OCI-LY3 (cell line): Measurements from ENCODE around the gene TFPT.

Source experiments
- H2AFZ ChIP-seq: fragments of 200-600, 300-600 bp; shearing (Covaris generic); 2 replicates; pipeline ENCODE4 v1.6.0; 2014; ENCODE audit warnings: antibody characterized with exemption, low read depth, low read length
- H3K27ac ChIP-seq: fragments of 200-600, 300-600 bp; sonication (generic); 2 replicates; pipeline ENCODE4 v1.5.1; 2014; ENCODE audit warnings: mild to moderate bottlenecking, low read length, moderate library complexity, mixed read lengths
- H3K27me3 ChIP-seq: fragments of 200-600, 300-600 bp; sonication (generic); 2 replicates; pipeline ENCODE4 v1.6.1; 2014; ENCODE audit warnings: low read depth, low read length, mixed read lengths
- H3K36me3 ChIP-seq: fragments of 200-600, 300-600 bp; sonication (generic); replicated peaks from 2 replicates; pipeline ENCODE3; 2014; ENCODE audit warnings: low read depth, low read length, mixed read lengths
- H3K4me1 ChIP-seq: fragments of 300-600, 200-600 bp; sonication (generic); 2 replicates; pipeline ENCODE4 v1.6.1; 2014; ENCODE audit warnings: low read length, mixed read lengths
- H3K4me2 ChIP-seq: fragments of 200-600, 300-600 bp; sonication (generic); 2 replicates; pipeline ENCODE4 v1.6.1; 2014; ENCODE audit warnings: low read length, mixed read lengths
- H3K4me3 ChIP-seq: fragments of 300-600, 200-600 bp; sonication (generic); 2 replicates; pipeline ENCODE4 v1.5.1; 2014; ENCODE audit warnings: antibody characterized with exemption, mild to moderate bottlenecking, low read length, moderate library complexity
- H3K79me2 ChIP-seq: fragments of 300-600, 200-600 bp; shearing (Covaris generic); 2 replicates; pipeline ENCODE4 v1.6.1; 2014; ENCODE audit warnings: mild to moderate bottlenecking, low read length, mixed read lengths
- H3K9ac ChIP-seq: fragments of 300-600, 200-600 bp; shearing (Covaris generic); 2 replicates; pipeline ENCODE4 v1.6.0; 2014; ENCODE audit warnings: mild to moderate bottlenecking, low read length, moderate library complexity
- H3K9me3 ChIP-seq: fragments of 200-600, 300-600 bp; shearing (Covaris generic); 2 replicates; pipeline ENCODE4 v1.6.1; 2014; ENCODE audit warnings: low read length, mixed read lengths; ENCODE audit not compliant: insufficient read depth
- H4K20me1 ChIP-seq: fragments of 200-600, 300-600 bp; sonication (generic); 2 replicates; pipeline ENCODE4 v1.6.1; 2016; ENCODE audit warnings: low read length, mixed read lengths; ENCODE audit not compliant: insufficient read depth
- CTCF ChIP-seq: fragments of 200-600, 300-600 bp; sonication (generic); IDR thresholded peaks from 2 replicates; pipeline ENCODE4 v1.5.1; 2014; ENCODE audit warnings: antibody characterized with exemption, low read length, low read depth
- EZH2phosphoT487 ChIP-seq: fragments of 200-600 bp; shearing (Covaris generic); IDR thresholded peaks from 2 replicates; pipeline ENCODE4 v1.6.1; 2018; ENCODE audit warnings: antibody characterized with exemption, mixed run types, low read depth

TFPT gene

DNA sequence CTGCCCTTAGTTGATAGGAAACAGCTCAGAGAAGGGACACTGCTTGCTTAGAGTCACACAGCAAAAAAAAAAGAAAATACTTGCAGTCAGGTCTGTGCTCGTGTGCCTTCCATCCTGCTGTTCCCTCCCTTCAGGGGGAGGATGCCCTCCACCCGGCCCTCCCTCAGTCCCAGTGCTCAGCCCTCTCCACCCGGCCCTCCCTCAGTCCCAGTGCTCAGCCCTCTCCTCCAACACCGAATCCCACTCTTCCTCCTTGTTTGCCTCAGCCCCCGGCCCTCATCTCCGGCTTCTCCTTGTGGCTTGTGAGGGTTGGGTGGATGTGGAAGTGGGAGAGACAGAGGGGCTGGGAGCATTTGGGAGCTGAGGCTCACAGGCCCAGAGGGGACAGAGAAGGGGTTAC is 5.8 kb downstream of the TFPT start:
- Histone ChIP-seq H4K20me1 (no peaks in the 10 kb centered on the region), H3K27ac (no peak overlapping the region), H3K36me3 (peaks cover 55% of the 10 kb centered on the region), H3K9ac (no peak overlapping the region), H3K9me3 (no peaks in the 10 kb centered on the region), H3K27me3 (no peaks in the 10 kb centered on the region), H3K79me2 (peaks cover 23% of the 10 kb centered on the region), H3K4me1 (no peaks in the 10 kb centered on the region), H3K4me2 (no peak overlapping the region), H2AFZ (no peak overlapping the region), H3K4me3 (no peak overlapping the region)
- TF ChIP-seq CTCF (no peak), EZH2phosphoT487 (no peak)

DNA sequence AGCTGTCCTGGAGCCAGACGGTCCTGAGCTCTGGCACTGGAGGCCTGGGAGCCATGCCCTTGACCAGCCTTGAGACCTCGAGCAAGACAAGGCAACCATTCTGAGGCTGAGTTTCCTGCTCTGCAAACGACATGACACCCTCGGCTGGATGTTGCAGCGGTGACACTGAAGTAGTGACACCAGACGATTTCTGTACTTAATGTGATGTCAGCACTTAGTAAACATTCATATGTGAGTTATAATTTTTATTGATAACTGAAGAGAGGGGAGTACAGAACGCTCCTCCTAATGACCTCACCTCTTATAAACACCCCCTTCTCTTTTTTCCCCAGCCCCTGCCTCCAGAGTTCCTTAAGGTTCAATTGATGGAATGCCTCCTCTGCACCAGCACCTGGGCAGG is 7.0 kb downstream of the TFPT start:
- Histone ChIP-seq H3K79me2 (peaks cover 25% of the 10 kb centered on the region), H3K9me3 (no peaks in the 10 kb centered on the region), H3K27me3 (no peaks in the 10 kb centered on the region), H4K20me1 (no peaks in the 10 kb centered on the region), H3K36me3 (peaks cover 56% of the 10 kb centered on the region), H2AFZ (no peak overlapping the region), H3K27ac (no peak overlapping the region), H3K4me1 (peaks cover 1% of the 10 kb centered on the region; the same call in 1 of the 2 replicates), H3K4me3 (no peak overlapping the region), H3K4me2 (no peak overlapping the region), H3K9ac (no peak overlapping the region)
- TF ChIP-seq CTCF = no peak
- no peak for TF ChIP-seq EZH2phosphoT487

GRCh38 chr19:54107876-54108490 is 7.5 kb downstream of the TFPT start:
- Histone ChIP-seq H4K20me1 (no peaks in the 10 kb centered on the region), H3K27me3 (no peaks in the 10 kb centered on the region), H3K36me3 (peaks cover 51% of the 10 kb centered on the region), H3K79me2 (peaks cover 27% of the 10 kb centered on the region), H3K27ac (no peak overlapping the region), H3K4me3 (no peak overlapping the region), H3K9ac (no peak overlapping the region), H2AFZ (no peak overlapping the region), H3K4me1 (peaks cover 3% of the 10 kb centered on the region; the same call in 1 of the 2 replicates), H3K9me3 (no peaks in the 10 kb centered on the region), H3K4me2 (no peak overlapping the region)
- TF ChIP-seq CTCF = no peak
- no peak for TF ChIP-seq EZH2phosphoT487

- H3K9ac ChIP-seq = no peak overlapping the region
- H3K4me1 ChIP-seq = peaks cover 6% of the 10 kb centered on the region; the same call in 1 of the 2 replicates
- H2AFZ ChIP-seq = no peak overlapping the region
- peaks cover 46% of the 10 kb centered on the region for H3K36me3 ChIP-seq
- peaks cover 30% of the 10 kb centered on the region for H3K79me2 ChIP-seq
- no peaks in the 10 kb centered on the region for H4K20me1 ChIP-seq
- H3K9me3 ChIP-seq = no peaks in the 10 kb centered on the region
- no peak for TF ChIP-seq EZH2phosphoT487
- no peak for TF ChIP-seq CTCF
- no peak overlapping the region for H3K4me3 ChIP-seq
- no peaks in the 10 kb centered on the region for H3K27me3 ChIP-seq
- no peak overlapping the region for H3K4me2 ChIP-seq
- H3K27ac ChIP-seq = no peak overlapping the region
These were observed 8.7 kb downstream of the TFPT start for GRCh38 chr19:54106716-54107115.
